B cell (primary cell): ENCODE measurements around the gene FRMD6. TPM values are rescaled to one million over a fixed set of nuclear protein-coding genes. Genes with fewer than 3 reads are reported as not detected.
"Not testable (repeated sequence)": the region's sequence is repeated elsewhere in the genome, so short reads cannot be mapped to it uniquely, and the experiment has no call there.

Source experiments
- ATAC-seq: fragments of 200-7000 bp; cut with Tn5 transposase; one replicate; pipeline ENCODE4 v1.10.0; 2021; ENCODE audit warnings: low read depth, mild to moderate bottlenecking, moderate number of reproducible peaks, moderate library complexity
- CTCF ChIA-PET: fragments of 350-600 bp; sonication (Branson Sonifier 250); formaldehyde crosslinking; loops from one replicate; lab custom pipeline; 2021; ENCODE audit warnings: antibody characterized with exemption, inconsistent platforms; lab: Charles Lee
- POLR2A ChIA-PET: fragments of 350-600 bp; sonication (Branson Sonifier 250); formaldehyde crosslinking; loops from one replicate; lab custom pipeline; 2021; ENCODE audit warnings: antibody characterized with exemption; lab: Charles Lee
- DNase-seq: peaks from one replicate; pipeline ENCODE4 v3.0.0; 2013
- H2AFZ ChIP-seq: 2 replicates; pipeline ENCODE4 v1.6.1; 2012; ENCODE audit warnings: mild to moderate bottlenecking, low read depth, low read length; ENCODE audit not compliant: insufficient read depth, poor library complexity, severe bottlenecking
- H3K27ac ChIP-seq, 2 donors: 1 replicate in 1 of 2; 2 replicates in 1 of 2; pipeline ENCODE4 v1.5.1; 2012 to 2013; ENCODE audit warnings: low read length in 2 of 2, mild to moderate bottlenecking in 2 of 2, moderate library complexity in 1 of 2
- H3K27me3 ChIP-seq, 4 experiments: fragments of 200-600 bp in 1 of 4; sonication (generic) in 1 of 4; replicated peaks in 1 of 4; 1 replicate in 2 of 4; 2 replicates in 2 of 4; pipeline versions ENCODE4 v1.6.1 to v1.7.0; 2013 to 2016; ENCODE audit warnings: low read length in 3 of 4, mild to moderate bottlenecking in 2 of 4, mixed read lengths in 1 of 4, moderate library complexity in 1 of 4; ENCODE audit not compliant: insufficient read depth in 4 of 4, control insufficient read depth in 3 of 4; ENCODE audit errors: control extremely low read depth in 1 of 4
- H3K36me3 ChIP-seq, 2 experiments: replicated peaks in 1 of 2; 1 replicate in 1 of 2; 2 replicates in 1 of 2; pipeline versions ENCODE4 v1.6.1 to v1.7.1; 2013; ENCODE audit warnings: low read length in 1 of 2; ENCODE audit not compliant: insufficient read depth in 2 of 2, control insufficient read depth in 1 of 2; ENCODE audit errors: control extremely low read depth in 1 of 2, extremely low read depth in 1 of 2
- H3K4me1 ChIP-seq, 2 donors: fragments of 200-600 bp in 1 of 2; sonication (generic) in 1 of 2; 1 replicate in 1 of 2; 2 replicates in 1 of 2; pipeline versions ENCODE4 v1.5.1 to v1.6.1; 2013 to 2017; ENCODE audit warnings: low read length in 2 of 2; ENCODE audit not compliant: control insufficient read depth in 2 of 2, insufficient read depth in 2 of 2
- H3K4me2 ChIP-seq: replicated peaks from 2 replicates; pipeline ENCODE3; 2012; ENCODE audit warnings: mild to moderate bottlenecking, low read depth, low read length; ENCODE audit not compliant: poor library complexity, severe bottlenecking
- H3K4me3 ChIP-seq, 5 experiments: fragments of 200-600 bp in 1 of 5; sonication (generic) in 1 of 5; 1 replicate in 3 of 5; 2 replicates in 2 of 5; pipeline versions ENCODE4 v1.5.1 to v1.7.0; 2011 to 2016; ENCODE audit warnings: low read length in 4 of 5, mild to moderate bottlenecking in 4 of 5, low read depth in 2 of 5, control low read depth in 1 of 5, moderate library complexity in 1 of 5; ENCODE audit not compliant: insufficient read depth in 1 of 5; ENCODE audit errors: control extremely low read depth in 1 of 5, extremely low read depth in 1 of 5
- H3K79me2 ChIP-seq: fragments of 200-600 bp; sonication (generic); one replicate; pipeline ENCODE4 v1.6.0; 2016; ENCODE audit warnings: low read length; ENCODE audit not compliant: control insufficient read depth, insufficient read depth
- H3K9ac ChIP-seq: fragments of 200-600 bp; sonication (generic); 2 replicates; pipeline ENCODE4 v1.6.1; 2017; ENCODE audit warnings: mild to moderate bottlenecking, low read length, moderate library complexity
- H3K9me3 ChIP-seq, 3 donors: one replicate each; pipeline versions ENCODE4 v1.6.1 to v1.7.1; 2013; ENCODE audit warnings: low read length in 2 of 3; ENCODE audit not compliant: control insufficient read depth in 2 of 3, insufficient read depth in 1 of 3; ENCODE audit errors: control extremely low read depth in 1 of 3
- H4K20me1 ChIP-seq: 2 replicates; pipeline ENCODE4 v1.6.0; 2012; ENCODE audit warnings: mild to moderate bottlenecking, low read length; ENCODE audit not compliant: insufficient read depth, control insufficient read depth, poor library complexity, severe bottlenecking
- H3K27ac Mint-ChIP-seq: one replicate; pipeline ENCODE4 v1.8.0; 2021; ENCODE audit warnings: mixed read lengths
- H3K27me3 Mint-ChIP-seq: one replicate; pipeline ENCODE4 v1.8.0; 2021; ENCODE audit warnings: mixed read lengths
- H3K4me1 Mint-ChIP-seq: one replicate; pipeline ENCODE4 v1.8.0; 2021; ENCODE audit warnings: mixed read lengths
- H3K4me3 Mint-ChIP-seq: one replicate; pipeline ENCODE4 v1.8.0; 2021; ENCODE audit warnings: mixed read lengths
- H3K9me3 Mint-ChIP-seq: one replicate; pipeline ENCODE4 v1.8.0; 2022; ENCODE audit warnings: mixed read lengths; ENCODE audit not compliant: insufficient read depth
- EZH2 ChIP-seq: IDR thresholded peaks from 2 replicates; pipeline ENCODE4 v1.6.1; 2012; ENCODE audit warnings: borderline replicate concordance, low read depth, mild to moderate bottlenecking, moderate library complexity, low read length; ENCODE audit not compliant: insufficient read depth, poor library complexity, severe bottlenecking
- WGBS: methylation state at CpG from one replicate; pipeline ENCODE4 v1.1.5; 2013; ENCODE audit warnings: missing lambda C conversion rate; ENCODE audit not compliant: insufficient coverage; 5-methylcytosine and 5-hydroxymethylcytosine counted together
- intact Hi-C: fragments of 100-400 bp; cut with micrococcal nuclease; formaldehyde crosslinking; loops from one replicate; pipeline ENCODE4 v1.10.0; 2022
- polyA plus RNA-seq: library from polyadenylated mRNA; depleted of rRNA; stranded (reverse); fragments of >200 nt; gene quantifications from 2 replicates; pipeline ENCODE4 v1.2.3, GENCODE V29; 2012
- total RNA-seq, 2 donors: library from RNA; stranded (reverse); fragments of 120-200 nt in 1 of 2; gene quantifications; 1 replicate in 1 of 2; 2 replicates in 1 of 2; pipeline versions ENCODE4 v1.2.3 to v1.2.4, GENCODE V29; 2013 to 2022
- TF ChIP-seq, protein P1 (sequence below): fragments of 200-600 bp; IDR thresholded peaks from one replicate; pipeline ENCODE4 v1.8.0; 2022; ENCODE audit warnings: antibody characterized with exemption, mild to moderate bottlenecking

The FRMD6 gene
- total and polyA plus RNA-seq, 2 donors (not counting 1 experiment from before 2014, with no cell fraction given), result 0.03 to 0.30 TPM

GRCh38 chr14:51769261-51769660 lies 117.6 kb downstream of the FRMD6 start:
- H4K20me1 ChIP-seq, H3K4me1 Mint-ChIP-seq, H3K27me3 ChIP-seq, POLR2A ChIA-PET, H3K4me2 ChIP-seq, H3K36me3 ChIP-seq, H3K27ac Mint-ChIP-seq, H3K4me3 ChIP-seq, H3K9me3 Mint-ChIP-seq, intact Hi-C loops, DNase-seq, ATAC-seq, CTCF ChIA-PET, H2AFZ ChIP-seq, H3K9me3 ChIP-seq, H3K9ac ChIP-seq, H3K4me1 ChIP-seq, H3K27ac ChIP-seq, H3K4me3 Mint-ChIP-seq, H3K79me2 ChIP-seq: not testable (repeated sequence)
- peaks cover 26% of the 10 kb centered on the region for H3K27me3 Mint-ChIP-seq
- WGBS, result 100% methylated on average over 1 of the region's 7 CpGs

GRCh38 chr14:51774209-51774608 lies 122.5 kb downstream of the FRMD6 start:
- no peak for DNase-seq
- H3K9me3 Mint-ChIP-seq, result no peaks in the 10 kb centered on the region
- 97% methylated on average over 11 of the region's 19 CpGs for WGBS

More at GRCh38 chr14:51774209-51774608, 122.5 kb downstream of the FRMD6 start:
- H3K27ac Mint-ChIP-seq, result no peak overlapping the region
- H3K36me3 ChIP-seq, result no peaks in the 10 kb centered on the region
- intact Hi-C loops, result no loop called here
- TF ChIP-seq, protein P1, sequence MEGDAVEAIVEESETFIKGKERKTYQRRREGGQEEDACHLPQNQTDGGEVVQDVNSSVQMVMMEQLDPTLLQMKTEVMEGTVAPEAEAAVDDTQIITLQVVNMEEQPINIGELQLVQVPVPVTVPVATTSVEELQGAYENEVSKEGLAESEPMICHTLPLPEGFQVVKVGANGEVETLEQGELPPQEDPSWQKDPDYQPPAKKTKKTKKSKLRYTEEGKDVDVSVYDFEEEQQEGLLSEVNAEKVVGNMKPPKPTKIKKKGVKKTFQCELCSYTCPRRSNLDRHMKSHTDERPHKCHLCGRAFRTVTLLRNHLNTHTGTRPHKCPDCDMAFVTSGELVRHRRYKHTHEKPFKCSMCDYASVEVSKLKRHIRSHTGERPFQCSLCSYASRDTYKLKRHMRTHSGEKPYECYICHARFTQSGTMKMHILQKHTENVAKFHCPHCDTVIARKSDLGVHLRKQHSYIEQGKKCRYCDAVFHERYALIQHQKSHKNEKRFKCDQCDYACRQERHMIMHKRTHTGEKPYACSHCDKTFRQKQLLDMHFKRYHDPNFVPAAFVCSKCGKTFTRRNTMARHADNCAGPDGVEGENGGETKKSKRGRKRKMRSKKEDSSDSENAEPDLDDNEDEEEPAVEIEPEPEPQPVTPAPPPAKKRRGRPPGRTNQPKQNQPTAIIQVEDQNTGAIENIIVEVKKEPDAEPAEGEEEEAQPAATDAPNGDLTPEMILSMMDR, result no peak
- no peak for TF ChIP-seq EZH2
- H4K20me1 ChIP-seq, result no peaks in the 10 kb centered on the region
- H3K27ac ChIP-seq, result no peak overlapping the region
- no peak overlapping the region for H3K4me3 Mint-ChIP-seq
- H3K9ac ChIP-seq, result no peak overlapping the region
- peaks cover 0 to 4% (median 0%) of the 10 kb centered on the region in 3 donors for H3K9me3 ChIP-seq
- H3K4me2 ChIP-seq, result no peak overlapping the region
- no peak for ATAC-seq
- POLR2A ChIA-PET, result no interaction called here
- H3K27me3 ChIP-seq, result peaks cover 0 to 8% (median 3%) of the 10 kb centered on the region in 4 experiments
- no peak overlapping the region for H3K4me3 ChIP-seq
- peaks cover 0 to 4% of the 10 kb centered on the region in 2 donors for H3K4me1 ChIP-seq
- H3K27me3 Mint-ChIP-seq, result peaks cover 21% of the 10 kb centered on the region
- H3K79me2 ChIP-seq, result no peaks in the 10 kb centered on the region
- CTCF ChIA-PET, result no interaction called here
- H3K4me1 Mint-ChIP-seq, result peaks cover 4% of the 10 kb centered on the region
- H2AFZ ChIP-seq, result no peak overlapping the region
